Epithelial cell of esophagus (primary cell): ENCODE results near the gene TLK2.
"Not testable (repeated sequence)": the region's sequence is repeated elsewhere in the genome, so short reads cannot be mapped to it uniquely, and the experiment has no call there.

Experiments
- DNase-seq: peaks from one replicate; pipeline ENCODE4 v3.0.0; 2010; ENCODE audit warnings: low read depth
- H3K4me3 ChIP-seq: 2 replicates; pipeline ENCODE4 v1.5.1; 2011; ENCODE audit warnings: mild to moderate bottlenecking, low read length, control low read depth
- CTCF ChIP-seq: IDR thresholded peaks from 2 replicates; pipeline ENCODE4 v1.5.1; 2011; ENCODE audit warnings: low read depth, mild to moderate bottlenecking, low read length, control low read depth, inconsistent platforms; ENCODE audit not compliant: insufficient read depth; ENCODE audit errors: missing control alignments

TLK2 gene

GRCh38 chr17:62524077-62524476 lies 45.5 kb downstream of the TLK2 start:
- DNase-seq = peak; percentile 7
- not testable (repeated sequence) for H3K4me3 ChIP-seq

GRCh38 chr17:62525317-62525716 lies 46.7 kb downstream of the TLK2 start:
- DNase-seq = peak; percentile 81
- not testable (repeated sequence) for H3K4me3 ChIP-seq

GRCh38 chr17:62530936-62531335 lies 52.3 kb downstream of the TLK2 start:
- not testable (repeated sequence) for H3K4me3 ChIP-seq, DNase-seq

- not testable (repeated sequence) for DNase-seq, H3K4me3 ChIP-seq
Measured at GRCh38 chr17:62536557-62536956, 57.9 kb downstream of the TLK2 start.

- not testable (repeated sequence) for H3K4me3 ChIP-seq, DNase-seq
Measured at GRCh38 chr17:62541073-62541472, 62.4 kb downstream of the TLK2 start.

GRCh38 chr17:62543278-62543775 lies 64.7 kb downstream of the TLK2 start:
- not testable (repeated sequence) for H3K4me3 ChIP-seq, DNase-seq

GRCh38 chr17:62546066-62546465 lies 67.4 kb downstream of the TLK2 start:
- not testable (repeated sequence) for DNase-seq, H3K4me3 ChIP-seq

- not testable (repeated sequence) for H3K4me3 ChIP-seq
- TF ChIP-seq CTCF = peak; percentile 40
- DNase-seq = peak; percentile 89
Measured at GRCh38 chr17:62552851-62553659, 74.4 kb downstream of the TLK2 start.

- DNase-seq, H3K4me3 ChIP-seq: not testable (repeated sequence)
Measured at GRCh38 chr17:62557532-62557931, 78.9 kb downstream of the TLK2 start.

GRCh38 chr17:62558941-62559340 lies 80.3 kb downstream of the TLK2 start:
- not testable (repeated sequence) for H3K4me3 ChIP-seq, DNase-seq

GRCh38 chr17:62560971-62561370 lies 82.3 kb downstream of the TLK2 start:
- H3K4me3 ChIP-seq, DNase-seq: not testable (repeated sequence)

- peak; percentile 62 for DNase-seq
- no peak overlapping the region for H3K4me3 ChIP-seq
- TF ChIP-seq CTCF = no peak
Measured at GRCh38 chr17:62562656-62563055, 84.0 kb downstream of the TLK2 start.

GRCh38 chr17:62565817-62566216 lies 87.2 kb downstream of the TLK2 start:
- peak; percentile 83 for DNase-seq
- TF ChIP-seq CTCF = no peak
- H3K4me3 ChIP-seq = no peak overlapping the region
